NCI-H2171 treated with DMSO at 0.1 percent for 48 hours (cell line): ENCODE measurements around the gene PKP4.
"Not testable (repeated sequence)": the region's sequence is repeated elsewhere in the genome, so short reads cannot be mapped to it uniquely, and the experiment has no call there.

Experiments used
- DNase-seq: peaks from one replicate; lab custom pipeline; 2025; lab: John Stamatoyannopoulos, UW

PKP4 gene

DNA sequence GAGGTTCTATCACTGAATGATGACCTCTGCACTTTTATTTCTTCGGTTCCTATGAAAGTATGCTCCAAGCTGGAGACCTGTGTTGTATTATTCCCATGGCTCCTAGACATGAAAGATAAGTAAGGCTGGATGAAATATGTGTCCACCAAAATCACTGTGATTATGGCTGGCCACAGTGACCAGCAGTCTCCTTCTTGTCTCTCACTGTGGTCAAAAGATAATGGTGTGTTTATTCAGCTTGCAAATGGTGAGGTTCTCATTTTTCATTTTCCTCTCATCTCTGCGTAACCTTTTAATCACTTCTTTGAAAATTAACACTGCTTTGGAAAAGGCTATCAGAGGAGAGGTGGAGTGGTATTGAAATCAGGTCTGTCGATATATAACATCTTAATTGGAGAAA is 230.6 kb downstream of the PKP4 start:
- no peak for DNase-seq

DNA sequence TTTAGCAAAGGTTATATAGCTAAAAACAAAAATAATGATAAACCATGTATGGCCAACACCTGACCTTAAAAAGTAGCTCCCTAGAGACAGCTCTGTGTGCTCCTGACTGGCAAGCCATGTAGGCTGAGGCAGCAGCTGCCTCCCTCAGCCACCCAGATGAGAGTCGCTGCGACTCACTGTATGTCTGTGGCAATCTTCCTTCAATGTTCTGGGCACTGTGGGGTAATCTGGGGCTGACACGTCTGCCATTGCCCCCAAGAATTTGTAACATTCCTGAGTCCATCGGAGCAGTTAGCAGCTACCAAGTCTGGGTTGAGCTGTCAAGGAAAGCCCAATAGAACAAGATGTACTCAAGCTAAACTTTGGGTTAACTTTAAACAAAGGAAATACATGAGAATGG is 232.0 kb downstream of the PKP4 start:
- DNase-seq = no peak

DNA sequence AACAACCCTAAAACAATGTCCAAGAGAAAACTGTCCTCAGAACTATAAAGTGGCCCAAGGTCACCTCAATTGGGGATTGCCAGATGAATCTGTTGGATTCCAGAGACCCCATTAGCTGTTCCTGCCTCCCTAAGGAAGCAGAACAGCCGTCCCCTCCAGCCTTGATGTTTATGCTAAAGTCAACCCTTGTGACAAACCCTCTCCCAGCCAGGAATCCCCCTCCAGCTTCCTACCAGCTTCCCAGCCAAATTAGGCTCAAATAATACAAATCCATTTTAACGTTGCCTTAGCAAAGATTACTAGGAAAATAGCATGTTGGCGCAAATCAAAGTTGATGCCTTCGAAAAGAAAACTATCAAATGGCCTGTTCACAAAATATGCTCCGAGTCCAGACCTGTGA is 232.6 kb downstream of the PKP4 start:
- DNase-seq = no peak

DNA sequence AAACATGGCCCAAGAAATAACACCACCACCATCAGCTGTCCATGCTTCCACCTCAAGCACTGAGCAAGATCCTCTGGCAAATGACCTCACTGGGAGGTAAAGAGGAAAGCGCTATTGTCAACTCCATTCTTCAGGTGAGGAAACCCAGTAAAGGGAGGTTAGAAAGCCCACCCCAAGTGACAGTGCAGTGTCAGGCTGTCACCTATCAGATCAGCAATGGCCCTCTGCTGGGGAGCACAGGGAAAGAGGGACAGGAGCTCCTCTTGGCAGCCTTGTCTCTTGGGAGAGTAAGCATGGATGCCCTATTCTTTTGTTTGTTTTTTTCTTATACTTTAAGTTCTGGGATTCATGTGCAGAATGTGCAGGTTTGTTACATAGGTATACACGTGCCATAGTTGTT is 234.1 kb downstream of the PKP4 start:
- no peak for DNase-seq

DNA sequence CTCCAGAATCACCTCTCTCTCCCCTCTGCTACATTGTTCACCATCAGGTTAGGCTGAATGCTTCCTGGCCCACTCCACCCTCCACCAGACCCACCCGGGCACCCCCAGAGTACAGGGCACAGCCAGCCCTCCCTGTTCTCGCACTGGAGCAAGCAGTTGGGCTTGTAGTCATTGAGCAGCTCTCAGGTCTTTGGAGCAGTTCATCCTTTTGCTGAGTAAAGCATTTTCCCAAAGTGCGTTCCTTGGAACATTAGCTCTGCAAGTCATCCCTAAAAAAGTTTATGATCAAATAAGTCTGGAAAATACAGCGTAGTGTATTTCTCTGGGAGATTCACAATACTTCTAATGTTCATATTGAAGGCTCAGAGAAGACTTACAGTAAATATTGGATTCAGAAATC is 234.9 kb downstream of the PKP4 start:
- DNase-seq = no peak

DNA sequence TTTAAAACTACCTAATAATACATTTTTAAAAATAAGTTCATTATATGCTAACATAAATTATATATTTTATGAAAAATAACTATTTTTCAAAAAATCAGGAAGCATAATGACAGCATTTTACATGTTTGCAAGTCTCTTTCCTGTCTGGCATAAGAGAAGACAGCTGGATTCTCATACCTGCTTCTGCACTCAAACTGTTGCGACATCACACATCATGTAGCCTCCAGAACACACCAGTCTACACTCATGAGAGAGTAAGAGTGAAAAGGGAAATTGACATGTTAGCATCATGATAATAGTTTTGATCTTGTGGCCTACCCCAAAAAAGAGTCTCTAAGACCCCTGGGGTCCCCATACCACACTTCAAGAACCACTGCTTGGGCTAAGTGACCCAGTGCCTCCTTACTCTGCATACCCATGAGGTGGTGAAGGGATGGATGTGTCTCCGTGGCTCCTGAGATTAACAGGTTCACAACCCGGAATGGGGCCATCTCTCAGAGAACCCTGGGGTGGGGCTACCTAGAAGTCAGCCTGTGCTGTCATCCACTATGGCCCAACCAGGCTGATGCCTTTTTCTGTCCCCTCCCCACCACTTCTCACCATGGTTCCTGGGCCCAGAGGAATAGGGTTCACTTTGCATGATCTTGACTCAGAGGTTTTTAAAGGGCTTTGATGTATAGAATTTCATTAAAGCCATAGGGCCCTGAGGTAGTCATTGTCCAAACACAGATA is 235.8 kb downstream of the PKP4 start:
- no peak for DNase-seq

DNA sequence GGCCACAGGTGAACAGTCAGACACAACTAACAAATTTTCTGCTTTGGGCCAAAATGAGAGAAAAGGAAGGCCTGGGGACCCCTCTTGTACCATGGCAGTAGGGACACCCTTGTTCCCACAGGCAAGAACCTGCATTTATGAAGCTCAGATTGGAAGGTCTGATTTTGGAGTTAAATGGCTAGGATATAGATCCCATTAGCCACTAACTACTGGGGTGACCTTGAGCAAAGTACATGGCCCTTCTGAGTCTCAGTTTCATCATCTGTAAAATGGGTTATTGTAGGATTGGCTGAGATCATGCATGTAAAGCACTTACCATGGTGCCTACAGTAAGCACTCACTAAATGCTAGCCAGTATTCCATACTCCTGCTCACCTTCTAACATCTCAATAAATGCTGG is 236.7 kb downstream of the PKP4 start:
- no peak for DNase-seq

DNA sequence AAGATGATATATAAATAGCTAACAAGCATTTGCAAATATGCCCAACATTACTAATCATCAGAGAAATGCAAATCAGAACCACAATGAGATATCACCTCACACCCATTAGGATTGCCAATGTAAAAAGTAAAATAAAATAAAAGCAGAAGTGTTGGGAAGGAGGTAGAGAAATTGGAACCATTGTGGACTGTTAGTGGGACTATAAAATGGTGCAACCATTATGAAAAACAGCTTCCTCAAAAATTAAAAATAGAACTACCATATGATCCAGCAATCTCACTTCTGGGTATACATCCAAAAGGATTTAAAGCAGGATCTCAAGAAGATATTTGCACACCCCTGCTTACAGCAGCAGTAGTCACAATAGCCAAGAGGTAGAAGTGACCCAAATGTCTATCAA is 238.6 kb downstream of the PKP4 start:
- no peak for DNase-seq

DNA sequence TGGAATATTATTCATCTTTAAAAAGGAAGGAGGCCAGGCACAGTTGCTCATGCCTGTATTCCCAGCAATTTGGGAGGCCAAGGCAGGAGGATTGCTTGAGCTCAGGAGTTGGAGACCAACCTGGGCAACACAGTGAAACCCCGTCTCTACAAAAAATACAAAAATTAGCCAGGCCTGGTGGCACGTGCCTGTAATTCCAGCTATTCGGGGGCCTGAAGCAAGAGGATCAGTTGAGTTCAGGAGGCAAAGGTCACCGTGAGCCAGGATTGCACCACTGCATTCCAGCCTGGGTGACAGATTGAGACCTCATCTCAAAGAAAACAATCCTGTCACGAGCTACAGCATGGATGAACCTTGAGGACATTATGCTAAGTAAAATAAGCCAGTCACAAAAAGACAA is 239.0 kb downstream of the PKP4 start:
- DNase-seq = not testable (repeated sequence)

DNA sequence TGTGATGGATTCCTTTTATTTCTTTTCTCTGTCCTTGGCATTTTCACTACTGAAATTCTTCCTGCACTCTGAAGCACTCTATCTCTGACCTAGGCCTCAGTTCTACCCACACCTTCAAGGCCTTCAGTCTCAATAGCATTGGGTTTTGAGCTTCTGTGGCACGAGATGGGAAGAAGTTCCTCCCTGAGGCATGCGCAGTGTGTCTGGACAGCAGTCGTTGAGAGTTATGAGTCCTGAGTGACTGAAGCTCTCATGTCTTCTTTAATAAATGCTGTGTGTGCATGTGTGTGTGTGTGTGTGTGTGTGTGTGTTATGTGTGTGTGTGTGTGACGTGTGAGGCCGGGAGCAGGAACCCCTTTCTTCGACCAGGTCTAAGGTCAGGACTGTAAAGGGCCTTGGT is 242.6 kb downstream of the PKP4 start:
- no peak for DNase-seq

DNA sequence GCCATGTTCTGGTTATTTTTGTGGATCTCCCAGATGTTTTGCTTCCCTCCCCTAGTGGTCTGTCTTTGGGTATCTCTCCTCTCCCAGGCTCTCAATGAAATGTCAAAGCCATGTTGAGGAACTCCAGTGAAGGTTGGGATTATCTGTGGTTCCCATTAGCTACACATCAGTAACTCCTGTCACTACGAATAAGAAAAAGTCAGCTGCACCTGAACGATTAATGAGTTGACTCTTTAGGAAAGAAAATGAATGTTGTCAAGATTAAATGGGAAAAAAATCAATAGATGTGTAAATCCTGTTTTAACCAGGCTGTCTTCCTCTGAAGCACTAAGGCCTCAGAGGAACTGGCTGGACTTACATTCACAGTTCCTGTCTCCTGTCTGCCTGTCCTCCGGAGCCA is 244.3 kb downstream of the PKP4 start:
- no peak for DNase-seq

DNA sequence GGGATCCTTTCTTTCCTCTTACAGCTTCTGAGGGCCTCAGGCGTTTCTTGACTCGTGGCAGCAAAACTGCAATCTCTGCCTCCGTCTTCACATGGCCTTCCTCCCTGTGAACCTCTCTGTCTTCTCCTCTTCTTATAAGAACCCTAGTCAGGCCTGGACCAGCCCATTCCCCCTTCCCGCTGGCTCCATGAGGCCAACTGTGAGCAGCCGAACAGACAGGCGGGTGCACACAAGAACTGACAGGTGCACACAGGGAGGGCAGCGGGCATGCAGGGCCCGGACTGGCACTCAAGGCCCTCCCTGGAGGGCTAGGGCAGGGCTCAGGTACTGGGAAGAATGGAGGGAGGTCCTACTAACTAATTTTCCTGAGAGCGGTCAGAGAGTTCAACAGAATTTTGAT is 246.0 kb downstream of the PKP4 start:
- no peak for DNase-seq

DNA sequence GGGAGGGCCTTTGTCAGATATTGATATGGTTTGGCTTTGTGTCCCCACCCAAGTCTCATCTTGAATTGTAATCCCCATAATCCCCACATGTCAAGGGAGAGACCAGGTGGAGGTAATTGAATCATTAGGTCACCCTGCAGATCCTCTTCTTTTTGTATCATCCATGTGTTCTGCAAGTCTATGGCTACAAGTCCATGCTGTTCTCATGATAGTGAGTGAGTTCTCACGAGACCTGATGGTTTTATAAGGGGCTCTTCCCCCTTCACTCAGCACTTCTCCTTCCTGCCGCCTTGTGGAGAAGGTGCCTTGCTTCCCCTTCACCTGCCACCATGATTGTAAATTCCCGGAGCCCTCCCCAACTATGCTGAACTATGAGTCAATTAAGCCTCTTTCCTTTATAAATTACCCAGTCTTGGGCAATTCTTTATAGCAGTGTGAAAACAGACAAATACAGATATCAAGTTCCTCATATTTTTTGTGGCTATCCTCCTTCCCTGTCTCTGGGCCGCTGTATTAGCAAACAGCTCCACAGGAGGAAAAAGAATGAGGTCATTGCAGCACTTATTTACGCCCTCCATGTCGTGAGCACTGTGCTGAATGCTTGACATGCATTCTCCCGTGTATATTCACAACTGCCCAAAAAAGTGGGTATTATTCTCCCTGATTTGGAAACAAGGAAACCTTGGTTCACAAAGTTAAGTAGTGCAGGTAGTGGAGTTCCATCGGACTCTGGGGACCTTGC is 248.1 kb downstream of the PKP4 start:
- not testable (repeated sequence) for DNase-seq

DNA sequence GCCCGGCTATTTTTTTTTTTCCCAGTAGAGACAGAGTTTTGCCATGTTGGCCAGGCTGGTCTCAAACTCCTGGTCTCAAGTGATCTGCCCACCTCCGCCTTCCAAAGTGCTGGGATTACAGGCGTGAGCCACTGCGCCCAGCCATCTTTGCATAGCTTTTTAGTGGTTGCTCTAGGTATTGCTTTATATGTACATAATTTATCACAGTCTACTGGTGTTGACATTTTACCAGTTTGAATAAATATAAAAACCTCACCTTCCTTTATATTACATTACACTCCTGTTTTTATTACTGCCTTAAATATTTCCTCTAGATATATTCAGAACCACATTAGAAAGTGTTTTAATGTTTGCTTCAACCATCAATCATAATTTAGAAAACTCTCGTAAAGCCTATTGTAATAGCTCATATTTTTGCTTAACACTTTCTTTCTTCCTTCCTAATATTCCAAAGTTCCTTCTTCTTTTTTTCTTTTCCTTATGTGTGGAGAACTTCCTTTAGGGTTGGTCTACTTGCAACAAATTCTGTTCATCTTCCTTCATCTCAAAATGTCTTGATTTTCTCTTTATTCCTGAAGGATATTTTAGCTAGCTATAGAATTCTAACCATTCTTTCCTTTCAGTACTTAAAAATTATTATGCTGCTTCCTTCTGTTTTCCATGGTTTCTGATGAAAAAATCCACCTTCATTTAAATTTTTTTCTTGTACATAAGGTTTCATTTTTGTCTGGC is 256.2 kb downstream of the PKP4 start:
- DNase-seq = no peak

DNA sequence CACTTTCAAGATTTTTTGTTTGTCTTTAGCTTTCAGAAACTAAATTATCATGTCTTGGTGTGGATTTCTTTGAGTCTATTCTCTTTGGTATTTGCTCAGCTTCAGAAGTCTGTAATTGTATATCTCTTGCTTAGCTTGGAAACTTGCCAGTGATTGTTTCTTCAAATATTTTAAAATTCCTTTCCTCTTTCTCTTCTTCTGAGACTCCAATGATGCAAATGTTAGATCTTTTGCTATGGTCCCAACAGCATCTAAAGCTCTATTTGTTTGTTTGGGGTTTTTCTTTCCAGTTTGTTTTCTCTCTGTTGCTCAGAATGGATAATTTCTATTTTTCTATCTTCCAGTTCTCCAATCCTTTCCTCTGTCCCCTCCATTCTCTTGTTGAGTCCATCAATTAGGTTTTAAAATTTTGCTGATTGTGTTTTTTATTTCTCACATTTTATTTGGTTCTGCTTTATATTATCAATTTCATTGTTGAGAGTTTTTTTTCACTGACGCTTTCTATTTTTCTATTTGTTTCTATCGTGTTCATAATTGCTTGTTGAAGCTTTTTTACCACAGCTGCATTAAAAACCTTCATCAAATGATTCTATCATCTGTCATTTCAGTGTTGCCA is 256.9 kb downstream of the PKP4 start:
- no peak for DNase-seq

DNA sequence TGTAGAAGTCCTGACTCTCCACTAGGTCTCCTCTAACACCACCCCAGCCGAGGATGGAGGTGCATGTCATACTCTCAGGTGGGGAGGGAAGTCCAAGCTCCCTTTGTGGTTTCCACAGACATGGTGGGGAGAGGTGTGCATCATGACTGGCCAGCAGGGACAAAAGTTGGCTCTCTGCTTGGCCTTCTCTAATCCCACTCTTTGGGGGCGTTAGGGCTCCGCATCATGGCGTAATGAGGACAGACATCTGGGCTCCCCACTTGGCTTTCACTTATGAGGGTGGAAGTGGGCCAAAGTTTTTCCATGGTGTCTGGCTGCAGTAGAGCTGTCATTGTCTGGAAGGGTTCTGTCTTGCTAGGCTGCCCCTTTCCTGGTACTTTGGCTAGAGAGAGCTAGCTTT is 257.7 kb downstream of the PKP4 start:
- DNase-seq = no peak

DNA sequence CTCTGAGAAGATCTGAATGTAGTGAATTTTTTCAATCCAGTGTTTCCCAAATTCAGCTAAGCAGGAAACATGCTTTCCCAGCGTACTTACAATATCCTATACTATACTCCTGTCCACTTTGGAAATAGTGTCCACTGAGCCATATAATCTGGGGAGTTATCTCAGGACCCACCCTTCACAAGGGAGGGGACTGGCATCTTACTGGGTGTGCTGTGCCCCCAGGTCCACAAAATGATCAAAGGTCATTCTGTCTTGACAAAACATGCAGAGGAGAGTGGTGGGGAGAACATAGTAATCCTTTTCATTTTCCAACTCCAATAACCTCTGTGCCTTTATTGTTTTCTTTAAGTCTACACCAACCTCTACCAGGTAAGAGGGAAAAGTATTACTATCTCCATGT is 258.6 kb downstream of the PKP4 start:
- DNase-seq = no peak

DNA sequence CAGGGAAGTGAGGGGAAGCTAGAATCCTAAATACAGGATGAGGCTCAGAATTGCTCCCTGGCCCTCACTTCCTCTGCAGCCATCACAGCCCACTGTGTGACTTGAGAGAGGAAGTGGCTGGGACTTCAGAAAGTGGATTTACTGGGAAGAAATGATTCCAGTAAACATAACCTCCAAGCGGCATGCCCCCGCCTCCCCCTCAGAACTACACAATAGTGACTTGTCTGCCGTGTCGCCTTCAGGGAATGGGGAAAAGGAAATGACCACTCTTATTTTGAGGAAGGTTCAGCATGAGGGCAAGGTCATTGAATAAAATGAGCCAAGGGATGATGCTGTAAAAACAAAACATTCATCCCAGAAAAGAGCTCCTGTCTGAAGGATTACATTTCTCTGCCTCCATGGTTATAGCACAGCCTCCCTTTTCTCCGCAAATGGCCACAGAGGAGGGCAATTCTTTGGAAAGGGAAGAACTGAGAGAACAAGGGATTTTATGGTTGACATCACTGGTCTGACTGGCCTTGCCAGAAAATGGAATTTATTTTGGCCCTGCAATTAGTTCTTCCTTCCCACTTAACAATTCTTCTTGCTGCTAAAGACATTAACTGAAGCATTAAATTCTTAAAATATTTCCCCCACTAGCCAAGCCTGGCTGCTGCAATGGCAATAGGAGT is 259.5 kb downstream of the PKP4 start:
- DNase-seq = no peak

DNA sequence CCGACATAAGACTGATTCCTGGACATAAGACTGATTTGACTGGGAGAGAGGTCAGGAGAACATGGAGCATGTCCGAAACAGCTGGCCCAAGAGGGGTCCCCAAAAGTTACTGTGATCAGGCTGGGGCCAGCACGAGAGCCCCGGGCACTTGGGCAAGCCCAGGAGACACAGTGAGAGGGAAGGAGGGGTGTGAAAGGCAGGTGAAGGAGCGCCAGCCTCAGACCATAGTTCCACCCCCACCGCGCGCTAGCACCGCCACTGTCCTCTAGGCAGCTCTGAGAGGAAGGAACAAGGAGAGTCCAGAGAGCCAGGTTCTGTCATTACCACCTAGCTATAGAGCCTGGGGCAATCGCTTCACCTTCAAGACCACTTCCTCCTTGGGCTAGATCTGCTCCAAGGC is 260.2 kb downstream of the PKP4 start:
- no peak for DNase-seq

DNA sequence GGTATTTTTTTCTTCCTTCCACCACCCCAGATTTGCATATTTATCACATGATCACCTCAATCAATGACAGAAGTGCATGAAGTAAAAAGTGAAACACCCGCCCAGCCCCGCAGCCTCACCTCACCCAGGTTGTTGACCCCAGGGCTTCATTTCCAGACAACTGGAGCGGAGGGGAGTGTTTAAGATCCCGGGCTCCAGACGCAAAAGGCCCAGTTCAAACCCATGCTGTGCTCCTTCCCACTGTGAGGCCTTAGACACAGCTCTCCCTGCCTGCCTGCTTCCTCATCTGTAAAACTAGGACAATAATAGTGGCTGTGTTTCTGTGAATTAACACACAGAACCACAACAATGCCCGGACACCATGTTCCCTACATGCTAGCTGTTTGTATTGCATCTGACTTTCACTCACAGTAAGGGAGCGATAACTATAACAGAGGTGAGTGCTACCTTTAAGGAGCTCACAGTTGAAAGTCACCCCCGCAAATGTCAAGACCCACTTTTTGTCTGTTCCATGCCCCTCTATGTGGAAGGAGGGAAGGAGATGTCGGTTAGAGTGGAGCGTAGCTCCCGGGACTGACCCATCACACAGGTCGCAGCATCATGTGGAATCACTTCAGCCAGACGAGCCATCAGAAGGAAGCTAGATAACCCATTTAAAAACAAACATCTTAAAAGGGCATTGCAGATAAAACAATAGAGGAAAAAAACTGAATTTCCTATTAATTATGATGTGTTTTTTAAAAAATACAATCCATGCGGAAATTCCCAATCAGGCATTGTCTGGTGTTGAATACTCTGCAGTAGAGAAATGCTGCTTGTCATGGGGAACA is 260.8 kb downstream of the PKP4 start:
- no peak for DNase-seq

DNA sequence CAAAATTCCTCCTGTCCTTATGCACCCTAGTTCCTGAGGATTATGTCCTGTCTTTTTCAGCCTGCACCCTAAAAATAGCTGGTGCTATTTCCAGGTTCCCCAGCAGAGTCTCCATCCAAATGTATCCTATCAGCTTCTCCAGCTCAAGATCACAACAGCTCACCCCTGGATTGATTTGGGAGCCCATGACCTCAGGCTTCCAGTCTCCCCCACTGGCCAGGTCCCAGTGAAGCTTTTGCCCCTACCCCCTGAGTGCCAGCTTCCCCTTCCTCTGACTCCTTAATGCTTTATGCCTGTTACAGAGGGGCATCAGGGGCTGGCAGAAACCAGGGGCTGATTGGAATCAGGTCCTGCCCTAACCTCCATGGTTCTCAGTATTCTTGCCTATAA is 261.4 kb downstream of the PKP4 start:
- DNase-seq = no peak
